Kidney (tissue), 14 donors: ENCODE measurements around the gene ARG2. TPM values are rescaled to one million over a fixed set of nuclear protein-coding genes. Genes with fewer than 3 reads are reported as not detected.

ENCODE experiments used
- DNase-seq, 5 donors: peaks; one replicate each; pipeline ENCODE4 v3.0.0-alpha.2; 2013 to 2020
- FAIRE-seq: peaks from 2 replicates; lab custom pipeline; 2012; peaks lifted over from hg19 to GRCh38; lab: Jason Lieb, UNC
- H3K27ac ChIP-seq, 2 donors: one replicate each; pipeline ENCODE4 v1.7.0; 2013; ENCODE audit warnings: low read depth in 2 of 2, low read length in 2 of 2, inconsistent platforms in 1 of 2
- H3K27me3 ChIP-seq: one replicate; pipeline ENCODE4 v1.7.1; 2013; ENCODE audit warnings: low read length, inconsistent platforms; ENCODE audit not compliant: control insufficient read depth, insufficient read depth
- H3K36me3 ChIP-seq, 3 donors: one replicate each; pipeline versions ENCODE4 v1.7.0 to v1.7.1; 2013; ENCODE audit warnings: low read length in 3 of 3, control low read depth in 1 of 3, inconsistent platforms in 1 of 3; ENCODE audit not compliant: insufficient read depth in 3 of 3, control insufficient read depth in 2 of 3
- H3K4me1 ChIP-seq, 3 donors: one replicate each; pipeline versions ENCODE4 v1.7.0 to v1.7.1; 2013; ENCODE audit warnings: low read length in 3 of 3, inconsistent platforms in 1 of 3, low read depth in 1 of 3; ENCODE audit not compliant: control insufficient read depth in 2 of 3, insufficient read depth in 2 of 3
- H3K4me3 ChIP-seq, 3 donors: one replicate each; pipeline versions ENCODE4 v1.7.0 to v1.8.1; 2013; ENCODE audit warnings: low read length in 3 of 3, control low read depth in 1 of 3, inconsistent platforms in 1 of 3
- H3K9ac ChIP-seq, 3 donors: one replicate each; pipeline versions ENCODE4 v1.7.0 to v1.7.1; 2013; ENCODE audit warnings: low read length in 3 of 3, control low read depth in 1 of 3, inconsistent platforms in 1 of 3
- H3K9me3 ChIP-seq, 3 donors: one replicate each; pipeline versions ENCODE4 v1.7.0 to v1.7.1; 2013; ENCODE audit warnings: low read length in 3 of 3, control low read depth in 1 of 3, inconsistent platforms in 1 of 3; ENCODE audit not compliant: control insufficient read depth in 2 of 3, insufficient read depth in 1 of 3
- CTCF ChIP-seq: IDR thresholded peaks from 3 replicates; pipeline ENCODE4 v1.5.1; 2012; ENCODE audit warnings: mild to moderate bottlenecking, moderate library complexity, borderline replicate concordance; ENCODE audit not compliant: insufficient read depth; ENCODE audit errors: extremely low read depth
- intact Hi-C: fragments of 100-400 bp; cut with DNase I; formaldehyde crosslinking; loops from one replicate; pipeline ENCODE4 v1.11.1; 2022
- polyA plus RNA-seq: library from polyadenylated mRNA; stranded (reverse); fragments of 350-450 nt; fragmentation: Illumina TruSeq; extraction: RNeasy Lipid Tissue Mini Kit (QIAGEN cat#74804); gene quantifications from one replicate; pipeline ENCODE4 v1.2.3, GENCODE V29; 2014; ENCODE audit warnings: low read depth, low replicate concordance; ENCODE audit not compliant: insufficient read depth
- total RNA-seq: library from RNA; stranded (reverse); fragmentation: NEBNext Ultra II Directional; extraction: Animal tissue kit (Norgen Biotek cat#: 25700); gene quantifications from one replicate; pipeline ENCODE4 v1.2.1, GENCODE V29; 2021
- donor health status: control.
- donor health status: control.
- donor health status: control.
- donor health status: control.
- donor health status: control.
- donor health status: DM: yes; HTN: yes; CAD: no.
- donor health status: Normal renal cell carcinoma (clear cell type).

ARG2 gene
- total and polyA plus RNA-seq, 2 donors from 2014 or later = 19.2 to 77.0 TPM

GRCh38 chr14:67673451-67673850 is 53.7 kb downstream of the ARG2 start:
- H3K4me1 ChIP-seq = peaks cover 4 to 12% (median 9%) of the 10 kb centered on the region in 3 donors
- DNase-seq = no peak
- no peak overlapping the region for H3K27ac ChIP-seq
- FAIRE-seq = no peak
- peak overlapping the region; percentile 71 to 94 (median 84) for H3K4me3 ChIP-seq
- H3K27me3 ChIP-seq = no peaks in the 10 kb centered on the region
- TF ChIP-seq CTCF = no peak
- H3K36me3 ChIP-seq = peaks cover 0 to 2% (median 0%) of the 10 kb centered on the region in 3 donors
- H3K9ac ChIP-seq = peak overlapping the region; percentile 18 to 77 (median 57)
- intact Hi-C loops = no loop called here
- H3K9me3 ChIP-seq = no peaks in the 10 kb centered on the region

- Histone ChIP-seq H3K9ac (peak overlapping the region; percentile 57 to 95 (median 77)), H3K27me3 (no peaks in the 10 kb centered on the region), H3K36me3 (peaks cover 0 to 2% (median 0%) of the 10 kb centered on the region in 3 donors), H3K9me3 (no peaks in the 10 kb centered on the region), H3K4me3 (peak overlapping the region; percentile 71 to 94 (median 84)), H3K27ac (peak overlapping the region; percentile 98 to 99), H3K4me1 (peaks cover 4 to 12% (median 9%) of the 10 kb centered on the region in 3 donors)
- intact Hi-C loops = no loop called here
- peak; percentile 17 for TF ChIP-seq CTCF
- FAIRE-seq (no peak), DNase-seq (peak; percentile 85 to 93 (median 90))
Observed at GRCh38 chr14:67674139-67674479, 54.4 kb downstream of the ARG2 start.

- TF ChIP-seq CTCF = no peak
- Histone ChIP-seq H3K27me3 (no peaks in the 10 kb centered on the region), H3K4me1 (peaks cover 4 to 12% (median 9%) of the 10 kb centered on the region in 3 donors), H3K36me3 (peaks cover 0 to 2% (median 0%) of the 10 kb centered on the region in 3 donors), H3K4me3 (peak within 1 kb of the TSS; percentile 71 to 94 (median 84)), H3K9ac (peak within 1 kb of the TSS; percentile 77 to 96 (median 95)), H3K27ac (peak within 1 kb of the TSS; percentile 98 to 99), H3K9me3 (no peaks in the 10 kb centered on the region)
- FAIRE-seq = no peak
- DNase-seq = peak; percentile 86 to 94 (median 92)
- intact Hi-C loops = no loop called here
Observed at GRCh38 chr14:67674480-67675218, 54.9 kb downstream of the ARG2 start, which contains the start of gene VTI1B. Gene VTI1B (minus strand): TSS chr14:67674632. CDS start chr14:67674489, 143 bp downstream.
